ENCODE measurements around the gene C16orf74. TPM values are rescaled to one million over a fixed set of nuclear protein-coding genes. Genes with fewer than 3 reads are reported as not detected.

The C16orf74 gene
- total RNA-seq (2014; rRNA removed; shearing (Covaris generic)) = 10.9 and 11.1 TPM in 2 replicates

- DNase-seq (ENCODE audit: low spot score) = no peak
These were observed at the start of gene C16orf74 for GRCh38 chr16:85750827-85751697. C16orf74 (minus strand) TSS chr16:85751096; CDS start chr16:85735217, 15,879 bp downstream.

DNA sequence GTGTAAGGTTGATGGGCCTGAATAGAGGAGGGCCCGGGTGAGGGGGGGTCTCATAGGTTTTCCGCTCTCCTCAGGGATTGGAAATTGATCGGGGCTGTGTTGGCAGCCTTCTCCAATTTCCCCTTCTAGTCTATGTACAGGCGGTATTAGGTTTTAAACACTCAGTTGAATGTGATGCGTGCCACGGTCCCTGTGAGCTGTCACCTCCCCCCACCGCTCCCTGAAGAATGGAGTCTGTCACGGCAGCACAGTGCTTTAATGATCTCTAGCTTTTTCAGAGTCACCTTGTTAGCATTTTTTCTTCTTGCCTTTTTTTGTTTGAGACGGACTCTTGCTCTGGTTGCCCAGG lies 49.4 kb upstream of the C16orf74 start:
- no peak for DNase-seq (ENCODE audit: low spot score)

DNA sequence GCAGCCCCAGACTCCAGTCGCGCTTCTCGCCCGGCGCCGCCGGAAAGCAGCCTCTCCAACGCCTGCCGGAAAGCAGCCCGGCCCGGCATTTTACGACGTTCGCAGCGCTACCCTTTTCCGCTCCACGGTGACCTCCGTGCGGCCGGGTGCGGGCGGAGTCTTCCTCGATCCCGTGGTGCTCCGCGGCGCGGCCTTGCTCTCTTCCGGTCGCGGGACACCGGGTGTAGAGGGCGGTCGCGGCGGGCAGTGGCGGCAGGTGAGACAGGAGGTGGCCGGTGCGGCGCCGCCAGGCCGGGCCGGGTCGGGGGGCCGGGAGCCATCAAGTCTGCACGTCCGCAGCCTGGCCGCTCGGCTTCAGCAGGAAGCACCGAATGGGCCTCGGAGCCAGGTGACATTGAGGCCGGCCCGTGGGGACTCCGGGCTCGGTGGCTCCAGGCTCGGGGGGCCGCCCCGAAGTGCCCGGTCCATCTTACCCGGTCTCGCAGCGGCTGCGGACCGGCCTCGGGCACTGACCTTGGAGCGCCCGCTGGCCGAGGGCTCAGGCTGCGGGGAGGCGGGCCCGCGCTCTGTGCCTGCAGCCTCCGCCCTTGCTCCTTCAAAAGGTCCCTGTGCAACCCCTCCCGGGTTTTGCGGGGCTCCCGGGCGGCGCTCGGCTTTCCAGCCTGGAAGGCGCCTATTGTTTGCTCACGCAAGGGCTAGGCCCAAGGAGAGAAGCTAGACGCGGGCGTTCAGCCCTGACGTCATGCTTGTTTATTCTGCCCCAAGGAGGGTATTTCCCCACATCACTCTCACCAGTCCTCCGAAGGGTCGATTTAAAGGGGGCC lies 48.8 kb upstream of the C16orf74 start, which contains the start of the genes COX4I1 and EMC8:
Gene COX4I1, plus strand, starts transcription at position 199 of the 824 bp plus-strand sequence. CDS start 1,511 bp downstream, outside the sequence.
Gene EMC8, minus strand, starts transcription at position 48 of the 824 bp plus-strand sequence. CDS start 249 bp downstream, outside the sequence.
- DNase-seq (ENCODE audit: low spot score) = peak; percentile 84

GRCh38 chr16:85798901-85799496 lies 48.1 kb upstream of the C16orf74 start:
- no peak for DNase-seq (ENCODE audit: low spot score)

GRCh38 chr16:85798283-85798776 lies 47.4 kb upstream of the C16orf74 start:
- no peak for DNase-seq (ENCODE audit: low spot score)

- no peak for DNase-seq (ENCODE audit: low spot score)
These were observed 45.7 kb upstream of the C16orf74 start for GRCh38 chr16:85796599-85796998.

DNA sequence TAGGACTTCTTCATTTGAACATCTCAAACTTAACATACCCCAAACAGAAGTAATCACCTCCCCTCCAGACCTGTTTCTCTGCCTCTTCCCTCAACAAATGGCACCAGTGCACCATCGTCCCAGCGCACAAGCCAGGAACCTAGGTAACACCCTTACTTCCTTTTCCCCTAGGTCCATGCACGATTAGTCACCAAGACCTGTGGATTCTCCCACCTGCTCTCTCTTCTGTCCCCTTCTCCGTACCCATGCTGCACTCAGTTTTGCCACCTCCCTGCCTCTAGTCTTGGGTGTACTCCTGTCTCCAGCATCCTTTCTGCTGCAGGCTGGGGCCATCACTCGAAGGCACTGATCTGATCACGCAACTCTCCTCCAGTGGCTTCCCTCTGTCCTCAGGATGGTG lies 45.3 kb upstream of the C16orf74 start:
- no peak for DNase-seq (ENCODE audit: low spot score)

DNA sequence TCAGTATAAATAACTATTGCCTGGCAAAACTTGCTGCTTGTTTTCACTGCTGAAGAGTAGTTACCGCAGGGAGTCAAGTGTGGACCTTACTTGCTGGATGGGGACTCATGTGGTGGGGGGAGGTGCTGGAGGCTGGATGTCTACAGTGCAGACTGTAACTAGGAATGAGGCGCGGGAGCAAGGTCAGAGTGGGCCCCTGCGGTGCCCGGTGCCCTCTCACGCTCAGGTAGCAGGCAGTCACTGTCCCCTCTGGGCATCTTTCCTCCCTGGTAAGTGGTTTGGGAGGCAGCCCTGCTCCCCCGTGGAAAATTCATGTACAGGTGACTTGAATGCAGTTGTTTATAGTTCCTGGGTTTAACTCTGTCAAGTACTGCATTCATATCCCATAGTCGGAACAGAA lies 43.8 kb upstream of the C16orf74 start:
- no peak for DNase-seq (ENCODE audit: low spot score)

- DNase-seq (ENCODE audit: low spot score) = no peak
These were observed 42.9 kb upstream of the C16orf74 start for GRCh38 chr16:85793662-85794298.

- DNase-seq (ENCODE audit: low spot score) = no peak
These were observed 38.9 kb upstream of the C16orf74 start for GRCh38 chr16:85789773-85790172.

GRCh38 chr16:85788819-85789218 lies 37.9 kb upstream of the C16orf74 start:
- DNase-seq (ENCODE audit: low spot score) = no peak

DNA sequence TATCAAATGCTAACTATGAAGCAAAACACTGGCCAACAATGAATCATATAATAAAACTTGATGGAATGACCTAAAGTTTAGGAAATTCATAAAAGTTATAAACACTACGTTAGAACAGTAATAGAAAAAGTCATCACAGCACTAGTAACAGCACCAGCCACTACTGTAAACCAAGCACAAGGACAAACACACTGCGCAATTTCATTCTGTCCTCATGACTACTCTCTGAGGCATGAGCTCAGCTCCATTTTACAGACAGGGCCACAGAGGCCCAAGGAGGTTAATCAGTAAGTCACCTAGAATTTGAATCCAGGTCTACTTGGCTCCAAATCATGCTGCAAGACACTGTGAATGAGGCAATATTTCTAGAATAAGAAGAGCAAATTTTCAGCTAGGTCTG lies 35.0 kb upstream of the C16orf74 start:
- no peak for DNase-seq (ENCODE audit: low spot score)

DNA sequence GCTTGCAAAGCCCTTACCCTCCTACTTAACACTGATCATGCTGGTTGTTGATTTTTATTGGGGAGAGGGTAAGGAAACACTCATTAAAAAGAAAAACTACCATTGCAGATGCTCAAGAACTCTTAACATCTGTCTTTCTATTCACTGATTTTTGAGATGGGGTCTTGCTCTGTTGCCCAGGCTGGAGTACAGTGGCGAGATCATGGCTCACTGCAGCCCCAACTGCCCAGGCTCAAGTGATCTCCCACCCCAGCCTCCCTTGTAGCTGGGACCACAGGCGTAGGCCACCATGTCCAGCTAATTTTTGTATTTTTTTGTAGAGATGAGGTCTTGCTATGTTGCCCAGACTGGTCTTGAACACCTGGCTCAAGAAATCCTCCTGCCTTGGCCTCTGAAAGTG lies 33.9 kb upstream of the C16orf74 start:
- DNase-seq (ENCODE audit: low spot score) = no peak

DNA sequence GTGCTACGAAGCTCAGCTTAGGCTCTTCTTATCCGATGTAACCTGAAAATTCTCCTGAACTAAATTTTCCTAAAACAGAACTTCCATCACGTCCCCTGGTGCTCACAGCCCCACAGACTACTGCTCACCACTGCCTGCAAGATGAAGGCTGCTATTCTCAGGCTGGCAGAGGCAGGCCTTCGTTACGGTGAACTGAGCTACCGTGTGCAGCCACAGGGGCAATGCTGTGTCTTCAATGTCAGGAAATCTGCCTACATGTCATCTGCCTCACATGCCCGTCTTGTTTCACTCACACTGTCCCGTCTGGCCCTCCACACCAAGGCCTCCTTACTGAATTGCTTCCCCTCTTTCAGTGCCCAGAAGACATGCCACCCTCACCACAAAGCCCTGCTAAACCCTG lies 32.5 kb upstream of the C16orf74 start:
- no peak for DNase-seq (ENCODE audit: low spot score)

GRCh38 chr16:85782451-85782850 lies 31.6 kb upstream of the C16orf74 start:
- no peak for DNase-seq (ENCODE audit: low spot score)

DNA sequence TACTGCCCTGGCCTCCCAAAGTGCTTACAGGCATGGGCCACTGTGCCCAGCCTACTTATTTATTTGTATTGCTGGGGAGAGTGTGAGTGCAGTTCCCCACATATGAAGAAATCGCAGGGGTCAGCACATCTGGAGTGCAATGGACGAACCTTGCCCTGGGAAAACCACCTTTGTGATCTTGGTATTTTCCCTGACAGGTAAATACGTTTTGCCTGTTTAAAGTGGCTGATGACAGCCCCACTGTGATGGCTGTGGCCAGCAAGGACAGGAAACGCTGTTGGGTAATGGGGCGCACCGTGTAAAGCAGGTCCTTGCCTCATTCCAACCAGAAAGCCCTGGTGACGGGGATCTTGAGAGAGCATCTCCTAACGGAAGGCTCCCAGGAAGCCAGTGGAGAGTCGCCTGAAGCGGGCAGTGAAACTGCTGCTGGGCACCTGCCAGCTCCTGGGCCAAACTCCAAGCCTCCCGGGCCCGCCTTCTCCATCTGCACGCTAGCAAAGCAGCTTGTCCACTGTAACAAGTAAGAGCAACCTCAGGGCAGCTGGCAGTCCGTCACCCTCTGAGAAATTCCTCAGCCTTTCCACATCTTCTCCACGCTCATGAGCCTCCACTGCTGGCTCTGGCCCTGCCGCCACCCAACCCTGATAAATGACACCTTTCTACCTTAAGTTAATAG lies 30.9 kb upstream of the C16orf74 start:
- DNase-seq (ENCODE audit: low spot score) = peak; percentile 38

- no peak for DNase-seq (ENCODE audit: low spot score)
These were observed 30.3 kb upstream of the C16orf74 start for GRCh38 chr16:85781156-85781555.

DNA sequence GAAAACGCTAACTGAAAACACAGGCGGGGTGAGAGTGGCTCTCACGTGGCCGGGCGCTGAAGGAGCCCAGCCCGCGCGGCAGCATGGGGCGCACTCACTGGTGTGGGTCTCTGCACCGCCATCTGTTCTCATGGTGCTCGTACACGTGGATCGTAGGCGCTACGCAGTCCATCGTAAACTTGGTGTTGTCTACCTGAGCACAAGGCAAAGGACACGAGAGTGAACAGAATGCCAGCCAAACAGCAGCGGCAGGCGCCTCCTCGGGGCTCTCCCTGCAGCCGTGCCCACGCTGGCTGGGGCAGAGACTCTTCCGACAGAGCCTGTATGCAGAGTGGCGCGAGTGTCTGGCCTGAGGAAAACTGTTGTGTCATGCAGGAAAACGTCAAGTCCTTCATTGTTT lies 29.4 kb upstream of the C16orf74 start:
- DNase-seq (ENCODE audit: low spot score) = no peak

GRCh38 chr16:85778873-85779272 lies 28.0 kb upstream of the C16orf74 start:
- no peak for DNase-seq (ENCODE audit: low spot score)

- peak; percentile 80 for DNase-seq (ENCODE audit: low spot score)
These were observed 26.9 kb upstream of the C16orf74 start for GRCh38 chr16:85777583-85778310.
